Testis (tissue), 3 donors: Measurements from ENCODE around the gene PPARA. TPM values are rescaled to one million over a fixed set of nuclear protein-coding genes. Genes with fewer than 3 reads are reported as not detected.

Source experiments
- DNase-seq: peaks from one replicate; pipeline ENCODE4 v3.0.0-alpha.2; 2019
- H3K27ac ChIP-seq, 2 donors: fragments of 200-600 bp; sonication (generic); one replicate each; pipeline ENCODE4 v1.5.1; 2019
- H3K27me3 ChIP-seq: fragments of 200-600 bp; sonication (generic); one replicate; pipeline ENCODE4 v1.5.1; 2019
- H3K36me3 ChIP-seq: fragments of 200-600 bp; sonication (generic); one replicate; pipeline ENCODE4 v1.5.1; 2017; ENCODE audit warnings: low read depth; ENCODE audit errors: missing control alignments
- H3K4me1 ChIP-seq: fragments of 200-600 bp; sonication (generic); one replicate; pipeline ENCODE4 v1.5.1; 2019
- H3K4me3 ChIP-seq, 2 donors: fragments of 200-600 bp; sonication (generic); one replicate each; pipeline ENCODE4 v1.5.1; 2017 to 2019
- H3K9me3 ChIP-seq: fragments of 200-600 bp; sonication (generic); one replicate; pipeline ENCODE4 v1.5.1; 2017
- POLR2A ChIP-seq: fragments of 450-650 bp; IDR thresholded peaks from one replicate; pipeline ENCODE4 v1.6.1; 2017; ENCODE audit warnings: antibody characterized with exemption, mild to moderate bottlenecking, moderate library complexity
- WGBS, 2 donors: methylation state at CpG; one replicate each; pipeline ENCODE4 v1.1.5; 2018; 5-methylcytosine and 5-hydroxymethylcytosine counted together
- intact Hi-C: fragments of 100-400 bp; cut with DNase I; formaldehyde crosslinking; loops from one replicate; pipeline ENCODE4 v1.15.1; 2023; ENCODE audit warnings: low total_unique reads
- polyA plus RNA-seq: library from polyadenylated mRNA; stranded (reverse); fragments of 350-450 nt; fragmentation: Illumina TruSeq; extraction: RNeasy Lipid Tissue Mini Kit (QIAGEN cat#74804); gene quantifications from one replicate; pipeline ENCODE4 v1.2.3, GENCODE V29; 2014; ENCODE audit warnings: low read depth, low replicate concordance; ENCODE audit not compliant: insufficient read depth
- total RNA-seq, 2 donors: library from RNA; depleted of rRNA; stranded (reverse); fragments of >200 nt; gene quantifications; one replicate each; pipeline ENCODE4 v1.2.3, GENCODE V29; 2016
- TF ChIP-seq, protein P1 (sequence below), 3 experiments: fragments of 450-650 bp in 2 of 3; fragments of 200-600 bp in 1 of 3; sonication (generic) in 1 of 3; IDR thresholded peaks; one replicate each; pipeline ENCODE4 v1.5.1; 2016 to 2019; ENCODE audit warnings: antibody characterized with exemption in 3 of 3, mild to moderate bottlenecking in 2 of 3, moderate library complexity in 1 of 3

Gene PPARA
- total and polyA plus RNA-seq, 3 donors from 2014 or later = 4.8 to 19.9 (median 18.1) TPM

DNA sequence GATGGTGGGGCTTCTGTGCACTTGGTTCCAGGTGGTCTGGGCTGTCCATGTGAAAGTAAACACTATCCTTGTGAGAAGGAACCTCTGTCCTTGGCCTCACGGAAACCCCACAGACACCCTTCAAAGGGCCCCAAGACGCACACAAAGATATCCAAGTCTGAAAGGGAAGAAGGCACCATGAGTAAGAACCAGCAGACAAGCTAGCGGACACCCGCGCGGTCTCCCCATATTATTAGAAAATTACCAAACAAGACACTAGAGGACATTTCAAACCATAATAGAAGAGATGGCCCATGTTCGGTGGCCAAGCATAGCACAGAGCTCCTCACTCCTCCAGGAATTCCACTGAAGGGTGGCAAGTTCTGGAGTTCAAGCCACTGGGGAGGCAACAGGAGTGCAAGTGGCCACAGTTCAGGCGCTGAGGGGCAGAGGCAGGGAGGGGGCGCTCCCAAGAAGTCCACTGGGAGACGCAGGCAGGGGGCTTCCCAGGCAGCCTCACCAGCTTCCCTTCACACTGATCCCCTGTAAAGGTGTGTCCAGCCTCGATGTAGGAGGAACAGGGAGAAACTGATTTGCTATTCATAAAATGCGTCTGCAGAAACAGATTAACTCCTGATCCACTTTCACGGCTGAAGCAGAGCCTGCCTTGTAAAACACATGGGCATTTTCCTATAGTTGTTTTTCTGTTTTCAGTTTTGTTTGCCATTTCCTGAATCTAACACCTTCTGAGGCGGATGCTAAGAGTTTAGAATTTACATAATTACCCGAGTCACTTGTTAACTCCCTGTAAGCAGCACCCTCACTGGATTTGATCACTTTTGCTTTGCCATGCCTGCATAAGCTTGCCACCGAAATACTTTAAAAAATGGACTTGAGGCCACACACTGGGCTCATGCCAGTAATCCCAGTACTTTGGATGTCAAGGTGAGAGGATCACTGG lies 9.1 kb upstream of the PPARA start:
- Histone ChIP-seq H3K9me3 (no peaks in the 10 kb centered on the region), H3K4me1 (peaks cover 13% of the 10 kb centered on the region), H3K27ac (no peak overlapping the region), H3K27me3 (no peaks in the 10 kb centered on the region), H3K36me3 (no peaks in the 10 kb centered on the region), H3K4me3 (no peak overlapping the region)
- TF ChIP-seq, protein P1, sequence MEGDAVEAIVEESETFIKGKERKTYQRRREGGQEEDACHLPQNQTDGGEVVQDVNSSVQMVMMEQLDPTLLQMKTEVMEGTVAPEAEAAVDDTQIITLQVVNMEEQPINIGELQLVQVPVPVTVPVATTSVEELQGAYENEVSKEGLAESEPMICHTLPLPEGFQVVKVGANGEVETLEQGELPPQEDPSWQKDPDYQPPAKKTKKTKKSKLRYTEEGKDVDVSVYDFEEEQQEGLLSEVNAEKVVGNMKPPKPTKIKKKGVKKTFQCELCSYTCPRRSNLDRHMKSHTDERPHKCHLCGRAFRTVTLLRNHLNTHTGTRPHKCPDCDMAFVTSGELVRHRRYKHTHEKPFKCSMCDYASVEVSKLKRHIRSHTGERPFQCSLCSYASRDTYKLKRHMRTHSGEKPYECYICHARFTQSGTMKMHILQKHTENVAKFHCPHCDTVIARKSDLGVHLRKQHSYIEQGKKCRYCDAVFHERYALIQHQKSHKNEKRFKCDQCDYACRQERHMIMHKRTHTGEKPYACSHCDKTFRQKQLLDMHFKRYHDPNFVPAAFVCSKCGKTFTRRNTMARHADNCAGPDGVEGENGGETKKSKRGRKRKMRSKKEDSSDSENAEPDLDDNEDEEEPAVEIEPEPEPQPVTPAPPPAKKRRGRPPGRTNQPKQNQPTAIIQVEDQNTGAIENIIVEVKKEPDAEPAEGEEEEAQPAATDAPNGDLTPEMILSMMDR (IDR thresholded peaks at IDR 0.05) = no peak
- TF ChIP-seq POLR2A = no peak
- 93% methylated on average over 14 to 16 of the region's 16 CpGs for WGBS, 2 donors
- intact Hi-C loops = no loop called here
- no peak for DNase-seq

DNA sequence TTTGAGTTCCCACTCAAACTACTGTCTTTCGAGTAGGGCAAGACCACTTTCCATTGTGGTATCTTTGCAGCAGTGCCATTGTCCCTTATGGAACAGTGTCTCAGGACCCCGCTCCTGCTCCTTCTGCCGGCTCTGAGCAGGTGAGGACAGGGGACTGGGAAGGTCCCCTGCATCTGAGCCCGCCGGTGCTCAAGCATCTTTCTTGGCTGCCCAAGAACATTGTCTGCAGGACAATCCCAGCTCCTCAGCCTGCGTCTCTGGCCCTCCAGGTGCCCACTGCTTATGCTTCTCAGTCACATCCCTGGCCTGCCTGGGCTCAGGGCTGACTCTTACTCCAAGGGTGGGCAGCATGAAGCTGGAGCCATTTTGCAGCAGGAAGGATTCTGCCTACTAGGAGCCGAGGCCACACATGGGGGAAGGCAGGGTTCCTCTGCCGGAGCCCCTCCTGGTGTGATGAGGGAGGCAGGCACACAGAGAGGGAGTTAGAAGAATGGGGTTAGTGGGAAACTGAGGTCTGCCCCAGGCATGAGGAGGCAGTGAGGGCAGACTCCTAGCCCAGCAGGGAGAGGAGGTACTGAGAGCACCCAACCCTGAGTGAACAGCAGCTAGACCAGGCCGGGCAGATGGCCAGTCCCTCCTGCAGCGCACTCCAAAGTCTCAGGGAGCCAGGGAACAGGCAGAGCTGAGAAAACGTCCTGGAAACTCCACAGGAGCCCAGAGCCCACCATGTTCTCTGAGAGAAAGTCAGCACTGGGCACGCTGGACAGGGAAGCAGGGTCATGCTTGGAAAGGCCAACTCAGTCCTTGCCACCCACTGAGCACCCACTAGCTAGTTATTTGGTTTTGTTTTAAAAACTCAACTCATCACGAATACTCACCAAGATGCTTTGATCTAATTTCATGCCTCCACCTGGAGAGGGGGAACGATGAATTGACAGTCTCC lies 7.5 kb upstream of the PPARA start:
- Histone ChIP-seq H3K36me3 (no peaks in the 10 kb centered on the region), H3K27me3 (no peaks in the 10 kb centered on the region), H3K4me1 (peaks cover 10% of the 10 kb centered on the region), H3K27ac (no peak overlapping the region), H3K4me3 (no peak overlapping the region), H3K9me3 (no peaks in the 10 kb centered on the region)
- 83 to 84% methylated on average over 11 to 14 of the region's 14 CpGs for WGBS, 2 donors
- intact Hi-C loops = no loop called here
- peak; percentile 52 for DNase-seq
- no peak for TF ChIP-seq POLR2A
- TF ChIP-seq, protein P1 (IDR thresholded peaks at IDR 0.05) = no peak

DNA sequence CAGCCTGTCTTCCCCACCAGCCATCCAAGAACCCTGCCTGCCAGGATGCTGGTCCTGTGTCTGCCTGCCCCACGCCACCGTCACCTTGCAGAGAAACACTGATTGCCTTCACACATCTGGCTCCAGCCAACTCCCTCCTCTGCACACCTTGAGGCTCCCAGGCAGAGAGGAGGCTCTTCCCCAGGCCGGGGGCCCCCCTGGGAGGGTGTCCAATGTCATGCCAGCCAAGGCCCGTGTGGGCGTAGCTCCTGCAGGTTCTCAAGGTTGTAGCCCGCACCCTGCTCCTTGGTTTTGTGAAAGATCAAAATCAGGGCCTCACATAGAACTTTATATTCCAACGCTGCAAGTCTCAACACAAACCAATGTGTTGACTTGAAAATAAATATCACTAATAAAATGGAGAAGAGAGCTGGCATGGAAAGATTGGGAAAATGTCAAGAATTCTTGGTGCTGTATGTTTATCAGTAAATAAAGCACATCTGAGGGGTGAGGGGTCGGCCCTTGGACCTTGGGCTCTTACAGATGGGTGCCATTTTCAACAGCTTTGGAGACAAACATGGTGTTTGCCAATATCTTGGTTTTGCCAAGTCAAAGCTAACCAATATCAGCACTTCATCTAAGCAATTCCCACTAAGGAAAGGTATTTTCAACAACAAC lies 6.7 kb upstream of the PPARA start:
- Histone ChIP-seq H3K9me3 (no peaks in the 10 kb centered on the region), H3K27me3 (no peaks in the 10 kb centered on the region), H3K36me3 (no peaks in the 10 kb centered on the region), H3K4me3 (no peak overlapping the region), H3K27ac (no peak overlapping the region), H3K4me1 (peaks cover 10% of the 10 kb centered on the region)
- TF ChIP-seq, protein P1 (IDR thresholded peaks at IDR 0.05) = no peak
- no peak for TF ChIP-seq POLR2A
- 82 to 84% methylated on average over 8 of the region's 8 CpGs for WGBS, 2 donors
- no peak for DNase-seq
- intact Hi-C loops = no loop called here

DNA sequence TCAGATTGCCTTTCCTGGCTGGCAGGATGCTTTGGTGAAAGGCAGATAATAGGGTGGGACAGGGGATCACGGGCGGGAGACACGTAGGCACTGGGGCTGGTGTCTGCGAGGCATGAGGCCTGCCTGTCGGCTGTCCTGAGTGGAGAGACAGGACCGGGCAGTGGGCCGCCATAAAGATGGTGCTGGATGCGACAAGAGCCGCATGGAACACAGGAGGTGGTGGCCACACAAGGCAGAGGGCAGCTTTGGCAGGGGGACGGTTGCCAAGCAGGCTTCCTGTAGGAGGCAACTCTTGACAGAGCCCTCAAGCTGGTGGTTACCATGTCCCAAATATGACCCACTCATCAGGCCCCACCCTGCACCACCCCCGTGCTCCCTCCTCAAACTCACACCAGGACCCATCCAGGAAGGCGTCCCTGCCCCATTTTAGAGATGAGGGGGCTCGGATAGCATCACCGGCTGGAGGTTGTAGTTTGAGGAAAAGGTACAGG lies 4.9 kb upstream of the PPARA start:
- Histone ChIP-seq H3K4me3 (no peak overlapping the region), H3K27me3 (no peaks in the 10 kb centered on the region), H3K4me1 (peaks cover 5% of the 10 kb centered on the region), H3K36me3 (no peaks in the 10 kb centered on the region), H3K27ac (no peak overlapping the region), H3K9me3 (no peaks in the 10 kb centered on the region)
- DNase-seq = no peak
- WGBS, 2 donors = 95 to 97% methylated on average over 14 of the region's 14 CpGs
- TF ChIP-seq POLR2A = no peak
- TF ChIP-seq, protein P1 (IDR thresholded peaks at IDR 0.05) = no peak
- intact Hi-C loops = no loop called here
